ENCODE results near the gene DUS2.

Gene DUS2

GRCh38 chr16:68083239-68083781 is 60.2 kb downstream of the DUS2 start:
- no peaks in the 10 kb centered on the region for H3K27me3 ChIP-seq (ENCODE audit: control insufficient read depth in 2 of 2, insufficient read depth in 2 of 2, low read length in 2 of 2)
- no peak overlapping the region for H3K4me3 ChIP-seq (ENCODE audit: low read length in 2 of 2)
- H3K9ac ChIP-seq (ENCODE audit: low read depth in 1 of 2, low read length in 2 of 2) = peak overlapping the region in 1 of 2 donors; percentile 15
- H3K4me1 ChIP-seq (ENCODE audit: control insufficient read depth in 2 of 2, insufficient read depth in 2 of 2, low read length in 2 of 2) = peaks cover 52 to 56% of the 10 kb centered on the region in 2 donors
- no peaks in the 10 kb centered on the region for H3K36me3 ChIP-seq (ENCODE audit: control insufficient read depth in 2 of 2, insufficient read depth in 2 of 2, low read length in 2 of 2)
- no peaks in the 10 kb centered on the region for H3K9me3 ChIP-seq (ENCODE audit: control insufficient read depth in 2 of 2, low read length in 2 of 2)
- peak overlapping the region; percentile 96 to 98 for H3K27ac ChIP-seq (ENCODE audit: low read depth in 2 of 2, low read length in 2 of 2)

GRCh38 chr16:68083861-68084503 is 60.9 kb downstream of the DUS2 start:
- H3K9ac ChIP-seq (ENCODE audit: low read depth in 1 of 2, low read length in 2 of 2) = peak overlapping the region; percentile 92 to 95
- H3K9me3 ChIP-seq (ENCODE audit: control insufficient read depth in 2 of 2, low read length in 2 of 2) = no peaks in the 10 kb centered on the region
- H3K36me3 ChIP-seq (ENCODE audit: control insufficient read depth in 2 of 2, insufficient read depth in 2 of 2, low read length in 2 of 2) = no peaks in the 10 kb centered on the region
- peak overlapping the region; percentile 96 to 98 for H3K27ac ChIP-seq (ENCODE audit: low read depth in 2 of 2, low read length in 2 of 2)
- H3K27me3 ChIP-seq (ENCODE audit: control insufficient read depth in 2 of 2, insufficient read depth in 2 of 2, low read length in 2 of 2) = no peaks in the 10 kb centered on the region
- peak overlapping the region; percentile 82 to 92 for H3K4me3 ChIP-seq (ENCODE audit: low read length in 2 of 2)
- peaks cover 45 to 49% of the 10 kb centered on the region in 2 donors for H3K4me1 ChIP-seq (ENCODE audit: control insufficient read depth in 2 of 2, insufficient read depth in 2 of 2, low read length in 2 of 2)

- peaks cover 38 to 42% of the 10 kb centered on the region in 2 donors for H3K4me1 ChIP-seq (ENCODE audit: control insufficient read depth in 2 of 2, insufficient read depth in 2 of 2, low read length in 2 of 2)
- peak overlapping the region; percentile 92 to 95 for H3K9ac ChIP-seq (ENCODE audit: low read depth in 1 of 2, low read length in 2 of 2)
- H3K27ac ChIP-seq (ENCODE audit: low read depth in 2 of 2, low read length in 2 of 2) = peak overlapping the region; percentile 96 to 98
- no peaks in the 10 kb centered on the region for H3K9me3 ChIP-seq (ENCODE audit: control insufficient read depth in 2 of 2, low read length in 2 of 2)
- no peaks in the 10 kb centered on the region for H3K36me3 ChIP-seq (ENCODE audit: control insufficient read depth in 2 of 2, insufficient read depth in 2 of 2, low read length in 2 of 2)
- no peaks in the 10 kb centered on the region for H3K27me3 ChIP-seq (ENCODE audit: control insufficient read depth in 2 of 2, insufficient read depth in 2 of 2, low read length in 2 of 2)
- peak overlapping the region; percentile 82 to 92 for H3K4me3 ChIP-seq (ENCODE audit: low read length in 2 of 2)
These were observed 61.6 kb downstream of the DUS2 start for GRCh38 chr16:68084504-68085258.

- Histone ChIP-seq H3K27me3 (ENCODE audit: control insufficient read depth in 2 of 2, insufficient read depth in 2 of 2, low read length in 2 of 2) (no peaks in the 10 kb centered on the region), H3K36me3 (ENCODE audit: control insufficient read depth in 2 of 2, insufficient read depth in 2 of 2, low read length in 2 of 2) (no peaks in the 10 kb centered on the region), H3K9me3 (ENCODE audit: control insufficient read depth in 2 of 2, low read length in 2 of 2) (no peaks in the 10 kb centered on the region), H3K4me3 (ENCODE audit: low read length in 2 of 2) (peak within 1 kb of the TSS; percentile 83 to 96), H3K9ac (ENCODE audit: low read depth in 1 of 2, low read length in 2 of 2) (peak within 1 kb of the TSS; percentile 92 to 95), H3K4me1 (ENCODE audit: control insufficient read depth in 2 of 2, insufficient read depth in 2 of 2, low read length in 2 of 2) (peaks cover 31 to 37% of the 10 kb centered on the region in 2 donors), H3K27ac (ENCODE audit: low read depth in 2 of 2, low read length in 2 of 2) (peak within 1 kb of the TSS; percentile 96 to 98)
These were observed 62.4 kb downstream of the DUS2 start, which contains the start of gene NFATC3 for GRCh38 chr16:68085259-68086071. TSS of gene NFATC3 (plus strand) at chr16:68085370. CDS start at chr16:68085682, 312 bp downstream.

GRCh38 chr16:68086336-68086841 is 63.3 kb downstream of the DUS2 start:
- Histone ChIP-seq H3K9me3 (ENCODE audit: control insufficient read depth in 2 of 2, low read length in 2 of 2) (no peaks in the 10 kb centered on the region), H3K27ac (ENCODE audit: low read depth in 2 of 2, low read length in 2 of 2) (peak overlapping the region; percentile 37 to 92), H3K27me3 (ENCODE audit: control insufficient read depth in 2 of 2, insufficient read depth in 2 of 2, low read length in 2 of 2) (no peaks in the 10 kb centered on the region), H3K4me3 (ENCODE audit: low read length in 2 of 2) (peak overlapping the region; percentile 83 to 96), H3K4me1 (ENCODE audit: control insufficient read depth in 2 of 2, insufficient read depth in 2 of 2, low read length in 2 of 2) (peaks cover 29 to 37% of the 10 kb centered on the region in 2 donors), H3K9ac (ENCODE audit: low read depth in 1 of 2, low read length in 2 of 2) (peak overlapping the region; percentile 71 to 79), H3K36me3 (ENCODE audit: control insufficient read depth in 2 of 2, insufficient read depth in 2 of 2, low read length in 2 of 2) (no peaks in the 10 kb centered on the region)

GRCh38 chr16:68086860-68087268 is 63.8 kb downstream of the DUS2 start:
- H3K4me3 ChIP-seq (ENCODE audit: low read length in 2 of 2) = peak overlapping the region; percentile 83 to 96
- peak overlapping the region; percentile 71 to 79 for H3K9ac ChIP-seq (ENCODE audit: low read depth in 1 of 2, low read length in 2 of 2)
- H3K36me3 ChIP-seq (ENCODE audit: control insufficient read depth in 2 of 2, insufficient read depth in 2 of 2, low read length in 2 of 2) = no peaks in the 10 kb centered on the region
- no peaks in the 10 kb centered on the region for H3K9me3 ChIP-seq (ENCODE audit: control insufficient read depth in 2 of 2, low read length in 2 of 2)
- H3K27ac ChIP-seq (ENCODE audit: low read depth in 2 of 2, low read length in 2 of 2) = peak overlapping the region; percentile 4 to 37
- H3K27me3 ChIP-seq (ENCODE audit: control insufficient read depth in 2 of 2, insufficient read depth in 2 of 2, low read length in 2 of 2) = no peaks in the 10 kb centered on the region
- H3K4me1 ChIP-seq (ENCODE audit: control insufficient read depth in 2 of 2, insufficient read depth in 2 of 2, low read length in 2 of 2) = peaks cover 25 to 32% of the 10 kb centered on the region in 2 donors

- H3K4me1 ChIP-seq (ENCODE audit: control insufficient read depth in 2 of 2, insufficient read depth in 2 of 2, low read length in 2 of 2) = peaks cover 22 to 28% of the 10 kb centered on the region in 2 donors
- no peaks in the 10 kb centered on the region for H3K27me3 ChIP-seq (ENCODE audit: control insufficient read depth in 2 of 2, insufficient read depth in 2 of 2, low read length in 2 of 2)
- H3K4me3 ChIP-seq (ENCODE audit: low read length in 2 of 2) = no peak overlapping the region
- H3K9ac ChIP-seq (ENCODE audit: low read depth in 1 of 2, low read length in 2 of 2) = no peak overlapping the region
- H3K9me3 ChIP-seq (ENCODE audit: control insufficient read depth in 2 of 2, low read length in 2 of 2) = no peaks in the 10 kb centered on the region
- no peak overlapping the region for H3K27ac ChIP-seq (ENCODE audit: low read depth in 2 of 2, low read length in 2 of 2)
- no peaks in the 10 kb centered on the region for H3K36me3 ChIP-seq (ENCODE audit: control insufficient read depth in 2 of 2, insufficient read depth in 2 of 2, low read length in 2 of 2)
These were observed 64.6 kb downstream of the DUS2 start for GRCh38 chr16:68087688-68088087.

- Histone ChIP-seq H3K9me3 (ENCODE audit: control insufficient read depth in 2 of 2, low read length in 2 of 2) (no peaks in the 10 kb centered on the region), H3K4me1 (ENCODE audit: control insufficient read depth in 2 of 2, insufficient read depth in 2 of 2, low read length in 2 of 2) (peaks cover 22 to 28% of the 10 kb centered on the region in 2 donors), H3K27me3 (ENCODE audit: control insufficient read depth in 2 of 2, insufficient read depth in 2 of 2, low read length in 2 of 2) (no peaks in the 10 kb centered on the region), H3K9ac (ENCODE audit: low read depth in 1 of 2, low read length in 2 of 2) (no peak overlapping the region), H3K36me3 (ENCODE audit: control insufficient read depth in 2 of 2, insufficient read depth in 2 of 2, low read length in 2 of 2) (no peaks in the 10 kb centered on the region), H3K27ac (ENCODE audit: low read depth in 2 of 2, low read length in 2 of 2) (no peak overlapping the region), H3K4me3 (ENCODE audit: low read length in 2 of 2) (no peak overlapping the region)
These were observed 65.3 kb downstream of the DUS2 start for GRCh38 chr16:68088130-68088972.

GRCh38 chr16:68089067-68089466 is 66.0 kb downstream of the DUS2 start:
- H3K4me1 ChIP-seq (ENCODE audit: control insufficient read depth in 2 of 2, insufficient read depth in 2 of 2, low read length in 2 of 2) = peaks cover 18 to 22% of the 10 kb centered on the region in 2 donors
- no peaks in the 10 kb centered on the region for H3K27me3 ChIP-seq (ENCODE audit: control insufficient read depth in 2 of 2, insufficient read depth in 2 of 2, low read length in 2 of 2)
- H3K36me3 ChIP-seq (ENCODE audit: control insufficient read depth in 2 of 2, insufficient read depth in 2 of 2, low read length in 2 of 2) = no peaks in the 10 kb centered on the region
- H3K27ac ChIP-seq (ENCODE audit: low read depth in 2 of 2, low read length in 2 of 2) = no peak overlapping the region
- H3K9ac ChIP-seq (ENCODE audit: low read depth in 1 of 2, low read length in 2 of 2) = no peak overlapping the region
- no peaks in the 10 kb centered on the region for H3K9me3 ChIP-seq (ENCODE audit: control insufficient read depth in 2 of 2, low read length in 2 of 2)
- H3K4me3 ChIP-seq (ENCODE audit: low read length in 2 of 2) = no peak overlapping the region
